Activated CD4-positive, alpha-beta T cell treated with anti-CD3 and anti-CD28 coated beads, Interleukin-2, amount 50 U/mL, for 24 hours (primary cell): ENCODE data around the gene PRAMEF5.
"Not testable (repeated sequence)": the region's sequence is repeated elsewhere in the genome, so short reads cannot be mapped to it uniquely, and the experiment has no call there.

Experiments used
- DNase-seq, 2 donors: peaks; one replicate each; pipeline ENCODE4 v3.0.0-alpha.2; 2020; ENCODE audit warnings: low read depth in 1 of 2, low spot score in 1 of 2

The PRAMEF5 gene

GRCh38 chr1:13253898-13254297 is at the start of gene PRAMEF5:
TSS of gene PRAMEF5 (plus strand) at chr1:13254198. CDS start at chr1:13259269, 5,071 bp downstream.
- not testable (repeated sequence) for DNase-seq

- not testable (repeated sequence) for DNase-seq
Measured at GRCh38 chr1:13208712-13209111, 45.3 kb upstream of the PRAMEF5 start.

DNA sequence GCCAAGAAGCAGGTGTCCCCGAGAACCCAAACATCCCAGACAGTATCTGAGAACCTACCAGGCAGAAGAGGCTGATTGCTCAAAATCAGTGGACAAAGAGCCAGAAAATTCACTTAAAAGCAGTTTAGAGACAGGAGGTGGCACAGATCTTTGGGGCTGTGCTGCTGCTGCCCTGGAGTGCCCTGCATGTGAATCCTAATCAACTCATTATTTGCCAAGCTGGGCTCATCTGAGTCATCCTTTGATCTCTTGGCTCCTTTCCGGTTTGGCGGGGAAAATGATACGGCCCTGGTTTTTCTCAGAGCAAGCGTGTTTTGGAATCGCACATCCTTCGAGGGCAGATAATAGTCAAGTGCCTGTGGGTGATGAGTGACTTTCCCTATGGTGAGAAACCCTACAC is 37.4 kb upstream of the PRAMEF5 start:
- DNase-seq, result not testable (repeated sequence)

GRCh38 chr1:13219203-13219602 is 34.8 kb upstream of the PRAMEF5 start:
- not testable (repeated sequence) for DNase-seq

DNA sequence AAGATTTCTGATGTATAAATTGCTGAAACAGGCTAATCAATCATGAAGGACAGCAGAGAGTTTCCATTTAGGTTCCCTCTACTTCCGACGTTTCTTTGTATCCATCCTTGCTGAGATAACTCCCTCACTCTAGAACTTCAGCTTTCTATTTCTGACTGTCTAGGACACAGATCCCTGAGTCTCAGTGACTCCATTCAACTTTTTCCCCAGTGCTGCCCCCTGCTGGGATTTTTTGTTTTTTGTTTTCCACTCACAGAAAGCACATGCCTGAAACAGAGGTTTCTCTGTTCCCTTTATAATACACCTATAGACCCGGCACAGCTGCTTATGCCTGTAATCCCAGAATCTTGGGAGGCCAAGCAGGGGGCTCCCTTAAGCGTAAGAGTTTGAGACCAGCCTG is 31.2 kb upstream of the PRAMEF5 start:
- not testable (repeated sequence) for DNase-seq

- DNase-seq, result no peak
Measured at GRCh38 chr1:13224480-13225060, 29.4 kb upstream of the PRAMEF5 start.

- DNase-seq, result not testable (repeated sequence)
Measured at GRCh38 chr1:13225675-13226204, 28.3 kb upstream of the PRAMEF5 start, which contains the start of gene PRAMEF18. TSS of gene PRAMEF18 (minus strand) at chr1:13226154. CDS start at chr1:13226106, 48 bp downstream.

DNA sequence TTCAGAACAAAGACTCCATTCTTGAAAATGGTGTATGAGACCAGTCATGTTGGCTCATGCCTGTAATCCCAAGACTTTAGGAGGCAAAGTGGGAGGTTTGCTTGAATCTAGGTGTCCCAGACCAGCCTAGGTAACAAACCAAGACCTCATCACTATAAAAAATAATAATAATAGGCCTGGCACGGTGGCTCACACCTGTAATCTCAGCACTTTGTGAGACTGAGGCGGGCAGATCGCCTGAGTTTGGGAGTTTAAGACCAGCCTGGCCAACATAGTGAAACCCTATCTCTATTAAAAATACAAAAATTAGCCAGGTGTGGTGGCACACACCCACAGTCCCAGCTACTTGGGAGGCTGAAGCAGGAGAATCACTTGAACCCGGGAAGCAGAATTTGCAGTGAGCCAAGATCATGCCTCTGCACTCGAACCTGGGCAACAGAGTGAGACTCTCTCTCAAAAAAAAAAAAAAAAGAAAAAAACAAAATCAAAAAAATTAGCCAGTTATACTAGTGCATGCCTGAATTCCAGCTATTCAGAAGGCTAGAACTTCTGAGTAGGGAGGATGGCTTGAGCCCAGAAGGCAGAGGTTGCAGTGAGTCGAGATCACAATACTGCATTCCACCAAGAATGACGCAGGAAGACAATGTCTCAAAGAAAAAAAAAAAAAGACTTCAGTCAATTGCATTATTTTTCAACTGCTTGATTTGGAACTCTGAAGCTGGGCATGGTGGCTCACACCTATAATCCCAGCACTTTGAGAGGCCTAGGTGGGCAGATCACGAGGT is 26.5 kb upstream of the PRAMEF5 start:
- not testable (repeated sequence) for DNase-seq

DNA sequence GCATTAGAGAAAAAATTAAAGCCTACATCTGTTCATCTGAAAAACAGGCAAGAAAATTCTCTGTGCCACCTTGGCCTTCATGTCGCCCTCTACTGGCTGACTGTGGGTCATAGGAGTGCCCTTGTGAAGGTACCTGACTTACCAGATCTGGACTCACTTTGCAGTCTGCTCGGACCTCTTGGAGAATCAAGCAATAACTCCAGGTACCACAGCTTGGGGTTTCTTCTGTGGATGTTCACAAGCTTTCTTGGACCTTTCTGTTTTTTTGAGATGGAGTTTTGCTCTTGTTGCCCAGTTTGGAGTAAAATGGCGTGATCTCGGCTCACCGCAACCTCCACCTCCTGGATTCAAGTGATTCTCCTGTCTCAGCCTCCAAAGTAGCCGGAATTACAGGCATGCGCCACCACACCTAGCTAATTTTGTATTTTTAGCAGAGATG is 25.6 kb upstream of the PRAMEF5 start:
- peak in 1 of 2 donors; percentile 25 for DNase-seq

- not testable (repeated sequence) for DNase-seq
Measured at GRCh38 chr1:13230096-13230495, 23.9 kb upstream of the PRAMEF5 start.

- DNase-seq, result not testable (repeated sequence)
Measured at GRCh38 chr1:13230601-13231000, 23.4 kb upstream of the PRAMEF5 start.

DNA sequence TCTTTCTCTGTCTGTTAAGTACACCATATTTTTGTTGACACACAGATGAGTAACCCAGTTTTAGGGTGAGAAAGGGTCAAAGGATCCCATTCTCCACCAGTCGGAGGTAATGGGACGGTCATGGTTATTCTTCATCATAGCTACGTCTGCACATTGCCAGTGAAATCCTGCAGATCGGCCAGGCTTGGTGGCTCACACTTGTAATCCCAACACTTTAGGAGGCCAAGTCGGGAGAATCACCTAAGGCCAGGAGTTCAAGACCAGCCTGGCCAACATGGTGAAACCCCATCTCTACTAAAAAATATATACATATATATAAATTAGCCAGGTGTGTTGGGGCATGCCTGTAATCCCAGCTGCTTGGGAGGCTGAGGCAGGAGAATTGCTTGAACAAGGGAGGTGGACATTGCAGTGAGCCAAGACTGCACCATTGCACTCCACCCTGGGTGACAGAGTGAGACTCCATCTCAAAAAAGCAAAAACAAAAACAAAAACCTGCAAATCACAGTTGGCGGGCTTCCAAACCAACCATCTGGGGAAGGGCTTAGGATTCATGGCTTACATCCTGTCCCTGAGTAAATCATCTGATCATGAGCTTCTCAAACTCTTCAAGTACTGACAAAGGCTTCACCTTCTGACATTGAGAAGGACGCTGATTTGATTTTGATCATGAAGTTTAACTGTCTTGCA is 22.8 kb upstream of the PRAMEF5 start:
- not testable (repeated sequence) for DNase-seq

- not testable (repeated sequence) for DNase-seq
Measured at GRCh38 chr1:13232056-13232455, 21.9 kb upstream of the PRAMEF5 start.

- DNase-seq, result not testable (repeated sequence)
Measured at GRCh38 chr1:13234057-13234456, 19.9 kb upstream of the PRAMEF5 start.

GRCh38 chr1:13237572-13237971 is 16.4 kb upstream of the PRAMEF5 start:
- not testable (repeated sequence) for DNase-seq

DNA sequence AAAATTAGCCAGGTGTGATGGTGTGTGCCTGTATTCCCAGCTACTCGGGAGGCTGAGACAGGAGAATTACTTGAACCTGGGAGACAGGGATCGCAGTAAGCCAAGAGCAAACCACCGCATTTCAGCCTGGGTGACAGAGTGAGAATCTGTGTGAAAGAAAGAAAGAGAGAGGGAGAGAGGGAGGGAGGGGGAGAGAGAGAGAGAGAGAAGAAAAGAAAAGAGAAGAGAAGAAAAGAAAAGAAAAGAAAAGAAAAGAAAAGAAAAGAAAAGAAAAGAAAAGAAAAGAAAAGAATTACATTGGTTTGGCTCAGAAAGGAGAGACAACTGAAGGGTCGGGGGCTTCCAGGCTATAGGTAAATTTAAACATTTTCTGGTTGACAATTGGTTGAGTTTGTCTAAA is 14.4 kb upstream of the PRAMEF5 start:
- DNase-seq, result not testable (repeated sequence)

DNA sequence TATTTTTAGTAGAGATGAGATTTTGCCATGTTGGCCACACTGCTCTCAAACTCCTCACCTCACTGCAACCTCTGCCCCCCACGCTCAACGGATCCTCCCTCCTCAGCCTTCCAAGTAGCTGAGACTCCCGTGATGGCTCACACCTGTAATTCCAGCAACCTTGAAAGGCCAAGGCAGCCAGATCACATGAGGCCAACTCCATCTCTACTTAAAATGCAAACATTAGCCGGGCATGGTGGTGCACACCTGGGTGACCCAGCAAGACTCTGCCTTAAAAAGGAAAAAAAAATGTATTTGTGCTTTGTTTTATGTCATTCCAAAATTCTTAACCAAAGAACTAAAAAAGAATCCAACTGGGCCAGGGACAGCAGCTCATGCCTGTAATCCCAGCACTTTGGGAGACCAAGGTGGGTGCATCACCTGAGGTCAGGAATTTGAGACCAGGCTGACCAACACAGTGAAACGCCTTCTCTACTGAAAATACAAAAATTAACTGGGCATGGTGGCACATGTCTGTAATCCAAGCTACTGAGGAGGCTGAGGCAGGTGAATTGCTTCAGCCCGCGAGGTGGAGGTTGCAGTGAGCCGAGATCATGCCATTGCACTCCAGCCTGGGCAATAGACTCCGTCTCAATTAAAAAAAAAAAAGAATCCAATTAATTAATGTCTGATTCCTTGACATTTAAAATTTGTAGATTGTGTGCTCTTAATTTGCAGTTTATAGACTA is 10.3 kb upstream of the PRAMEF5 start:
- DNase-seq, result not testable (repeated sequence)

DNA sequence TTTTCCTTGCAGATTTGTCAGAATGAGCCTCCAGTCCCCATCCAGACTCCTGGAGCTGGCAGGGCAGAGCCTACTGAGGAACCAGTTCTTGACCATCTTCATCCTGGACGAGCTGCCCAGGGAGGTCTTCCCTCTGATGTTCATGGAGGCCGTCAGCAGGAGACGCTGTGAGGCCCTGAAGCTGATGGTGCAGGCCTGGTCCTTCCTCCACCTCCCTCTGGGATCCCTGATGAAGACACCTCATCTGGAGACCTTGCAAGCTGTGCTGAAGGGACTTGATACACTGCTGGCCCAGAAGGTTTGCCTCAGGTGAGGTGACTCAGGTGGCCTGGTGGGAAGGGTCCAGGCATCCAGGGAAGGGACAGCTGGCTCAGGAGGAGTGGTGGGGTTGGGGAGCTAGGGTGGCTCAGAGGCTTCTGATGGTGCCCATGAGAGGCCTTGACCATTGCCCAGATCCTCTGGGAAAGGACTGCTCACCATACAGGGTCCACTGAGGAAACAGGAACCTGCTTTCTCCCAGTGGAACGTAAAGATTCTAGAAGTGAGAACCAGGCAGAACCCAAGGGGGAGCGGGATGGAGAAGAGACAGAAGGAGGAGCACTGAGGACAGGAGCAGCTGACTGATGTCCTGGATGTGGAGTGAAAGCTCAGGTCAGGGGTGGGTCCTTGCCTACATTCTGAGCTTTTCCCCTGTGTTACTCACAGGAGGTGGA is 8.0 kb upstream of the PRAMEF5 start:
- not testable (repeated sequence) for DNase-seq

GRCh38 chr1:13246554-13246871 is 7.5 kb upstream of the PRAMEF5 start:
- not testable (repeated sequence) for DNase-seq

DNA sequence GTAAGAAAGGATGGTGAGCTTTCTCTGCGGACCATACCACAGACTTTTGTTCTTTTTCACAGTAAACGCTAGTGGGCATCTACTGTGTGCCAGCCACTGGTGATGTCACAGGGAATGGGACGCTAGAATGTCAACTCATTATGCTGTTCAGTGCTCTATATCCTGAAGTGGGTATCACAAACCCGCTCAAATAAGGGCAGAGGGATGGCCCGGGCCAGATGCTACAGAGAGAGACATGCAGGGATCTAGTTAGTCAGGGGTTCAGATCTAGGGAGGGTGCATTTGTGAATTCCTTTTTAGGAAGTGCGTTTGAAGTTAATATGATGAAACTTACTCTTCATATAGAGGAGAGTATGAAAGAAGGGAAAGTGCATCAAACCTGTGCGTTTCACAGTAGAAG is 6.9 kb upstream of the PRAMEF5 start:
- DNase-seq, result not testable (repeated sequence)
